Panc1 (cell line): Measurements from ENCODE around the gene ZC3H12D.

Experiments used
- TF ChIP-seq, protein P1 (sequence below): fragments of 450-650 bp; IDR thresholded peaks from 2 replicates; pipeline ENCODE4 v1.5.1; 2017; ENCODE audit warnings: mild to moderate bottlenecking
- TF ChIP-seq, protein P2 (sequence below), 2 experiments: IDR thresholded peaks; 2 replicates each; pipeline ENCODE4 v1.6.1; 2011 to 2012; ENCODE audit warnings: low read depth in 2 of 2, control low read depth in 1 of 2, low read length in 1 of 2, mild to moderate bottlenecking in 1 of 2, moderate library complexity in 1 of 2; ENCODE audit not compliant: insufficient read depth in 1 of 2

DNA sequence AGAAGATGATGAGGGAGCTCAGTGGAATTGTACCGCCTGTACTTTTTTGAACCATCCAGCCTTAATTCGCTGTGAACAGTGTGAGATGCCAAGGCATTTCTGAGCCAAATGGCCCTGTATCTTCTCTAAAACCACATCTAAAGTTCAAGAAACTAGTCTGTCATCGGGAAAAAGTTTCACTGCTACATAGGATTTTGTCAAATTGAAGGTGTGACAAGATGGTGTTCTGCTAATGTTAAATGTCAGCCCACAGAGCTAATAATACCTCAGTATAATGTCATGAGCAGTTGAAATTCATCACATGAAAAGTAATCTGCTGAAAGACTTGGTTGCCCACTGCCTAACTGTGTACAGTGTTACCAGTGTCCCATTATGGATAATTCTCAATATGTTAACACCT is 75.2 kb downstream of the ZC3H12D start:
- TF ChIP-seq, protein P1, sequence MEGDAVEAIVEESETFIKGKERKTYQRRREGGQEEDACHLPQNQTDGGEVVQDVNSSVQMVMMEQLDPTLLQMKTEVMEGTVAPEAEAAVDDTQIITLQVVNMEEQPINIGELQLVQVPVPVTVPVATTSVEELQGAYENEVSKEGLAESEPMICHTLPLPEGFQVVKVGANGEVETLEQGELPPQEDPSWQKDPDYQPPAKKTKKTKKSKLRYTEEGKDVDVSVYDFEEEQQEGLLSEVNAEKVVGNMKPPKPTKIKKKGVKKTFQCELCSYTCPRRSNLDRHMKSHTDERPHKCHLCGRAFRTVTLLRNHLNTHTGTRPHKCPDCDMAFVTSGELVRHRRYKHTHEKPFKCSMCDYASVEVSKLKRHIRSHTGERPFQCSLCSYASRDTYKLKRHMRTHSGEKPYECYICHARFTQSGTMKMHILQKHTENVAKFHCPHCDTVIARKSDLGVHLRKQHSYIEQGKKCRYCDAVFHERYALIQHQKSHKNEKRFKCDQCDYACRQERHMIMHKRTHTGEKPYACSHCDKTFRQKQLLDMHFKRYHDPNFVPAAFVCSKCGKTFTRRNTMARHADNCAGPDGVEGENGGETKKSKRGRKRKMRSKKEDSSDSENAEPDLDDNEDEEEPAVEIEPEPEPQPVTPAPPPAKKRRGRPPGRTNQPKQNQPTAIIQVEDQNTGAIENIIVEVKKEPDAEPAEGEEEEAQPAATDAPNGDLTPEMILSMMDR: no peak
- TF ChIP-seq, protein P2, sequence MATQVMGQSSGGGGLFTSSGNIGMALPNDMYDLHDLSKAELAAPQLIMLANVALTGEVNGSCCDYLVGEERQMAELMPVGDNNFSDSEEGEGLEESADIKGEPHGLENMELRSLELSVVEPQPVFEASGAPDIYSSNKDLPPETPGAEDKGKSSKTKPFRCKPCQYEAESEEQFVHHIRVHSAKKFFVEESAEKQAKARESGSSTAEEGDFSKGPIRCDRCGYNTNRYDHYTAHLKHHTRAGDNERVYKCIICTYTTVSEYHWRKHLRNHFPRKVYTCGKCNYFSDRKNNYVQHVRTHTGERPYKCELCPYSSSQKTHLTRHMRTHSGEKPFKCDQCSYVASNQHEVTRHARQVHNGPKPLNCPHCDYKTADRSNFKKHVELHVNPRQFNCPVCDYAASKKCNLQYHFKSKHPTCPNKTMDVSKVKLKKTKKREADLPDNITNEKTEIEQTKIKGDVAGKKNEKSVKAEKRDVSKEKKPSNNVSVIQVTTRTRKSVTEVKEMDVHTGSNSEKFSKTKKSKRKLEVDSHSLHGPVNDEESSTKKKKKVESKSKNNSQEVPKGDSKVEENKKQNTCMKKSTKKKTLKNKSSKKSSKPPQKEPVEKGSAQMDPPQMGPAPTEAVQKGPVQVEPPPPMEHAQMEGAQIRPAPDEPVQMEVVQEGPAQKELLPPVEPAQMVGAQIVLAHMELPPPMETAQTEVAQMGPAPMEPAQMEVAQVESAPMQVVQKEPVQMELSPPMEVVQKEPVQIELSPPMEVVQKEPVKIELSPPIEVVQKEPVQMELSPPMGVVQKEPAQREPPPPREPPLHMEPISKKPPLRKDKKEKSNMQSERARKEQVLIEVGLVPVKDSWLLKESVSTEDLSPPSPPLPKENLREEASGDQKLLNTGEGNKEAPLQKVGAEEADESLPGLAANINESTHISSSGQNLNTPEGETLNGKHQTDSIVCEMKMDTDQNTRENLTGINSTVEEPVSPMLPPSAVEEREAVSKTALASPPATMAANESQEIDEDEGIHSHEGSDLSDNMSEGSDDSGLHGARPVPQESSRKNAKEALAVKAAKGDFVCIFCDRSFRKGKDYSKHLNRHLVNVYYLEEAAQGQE (IDR thresholded peaks at IDR 0.05; ENCODE audit: insufficient read depth in 1 of 2, low read depth in 2 of 2, low read length in 1 of 2): no peak
